ENCODE measurements around the gene HS3ST5. TPM values are rescaled to one million over a fixed set of nuclear protein-coding genes. Genes with fewer than 3 reads are reported as not detected.

HS3ST5 gene
- total RNA-seq, 6 experiments from 2014 or later, result not detected

DNA sequence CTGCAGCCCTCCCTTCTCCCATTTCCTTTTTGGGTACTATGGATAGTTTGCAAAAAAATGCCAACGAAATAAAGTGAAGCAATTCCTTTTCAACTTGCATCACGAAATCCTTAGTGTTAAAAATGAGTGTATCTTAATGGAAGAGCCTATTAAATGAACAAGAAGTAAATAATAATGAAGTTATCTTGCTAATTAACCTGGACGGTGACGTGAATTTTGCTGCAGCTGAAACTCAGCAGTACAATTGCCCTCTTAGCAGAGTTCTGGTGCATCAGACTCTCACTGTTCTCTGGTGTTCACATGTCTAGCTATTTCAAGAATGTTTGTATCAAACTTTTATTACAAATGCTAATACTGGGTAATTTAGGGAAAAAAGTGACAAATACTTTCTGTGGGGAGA is 252.2 kb downstream of the HS3ST5 start:
- TF ChIP-seq POLR2A (IDR thresholded peaks at IDR 0.05), result no peak
- TF ChIP-seq, protein P1, sequence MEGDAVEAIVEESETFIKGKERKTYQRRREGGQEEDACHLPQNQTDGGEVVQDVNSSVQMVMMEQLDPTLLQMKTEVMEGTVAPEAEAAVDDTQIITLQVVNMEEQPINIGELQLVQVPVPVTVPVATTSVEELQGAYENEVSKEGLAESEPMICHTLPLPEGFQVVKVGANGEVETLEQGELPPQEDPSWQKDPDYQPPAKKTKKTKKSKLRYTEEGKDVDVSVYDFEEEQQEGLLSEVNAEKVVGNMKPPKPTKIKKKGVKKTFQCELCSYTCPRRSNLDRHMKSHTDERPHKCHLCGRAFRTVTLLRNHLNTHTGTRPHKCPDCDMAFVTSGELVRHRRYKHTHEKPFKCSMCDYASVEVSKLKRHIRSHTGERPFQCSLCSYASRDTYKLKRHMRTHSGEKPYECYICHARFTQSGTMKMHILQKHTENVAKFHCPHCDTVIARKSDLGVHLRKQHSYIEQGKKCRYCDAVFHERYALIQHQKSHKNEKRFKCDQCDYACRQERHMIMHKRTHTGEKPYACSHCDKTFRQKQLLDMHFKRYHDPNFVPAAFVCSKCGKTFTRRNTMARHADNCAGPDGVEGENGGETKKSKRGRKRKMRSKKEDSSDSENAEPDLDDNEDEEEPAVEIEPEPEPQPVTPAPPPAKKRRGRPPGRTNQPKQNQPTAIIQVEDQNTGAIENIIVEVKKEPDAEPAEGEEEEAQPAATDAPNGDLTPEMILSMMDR (IDR thresholded peaks at IDR 0.05), result no peak
- intact Hi-C loops (cut with DNase I), result no loop called here
- no peak overlapping the region for H3K4me3 ChIP-seq
- ATAC-seq, result no peak
- DNase-seq, result no peak
- H3K9me3 ChIP-seq, result no peaks in the 10 kb centered on the region
- no peaks in the 10 kb centered on the region for H3K36me3 ChIP-seq
- WGBS (ENCODE audit: insufficient coverage, low coverage, low lambda C conversion rate, missing lambda C conversion rate), result 31% methylated on average over 4 of the region's 4 CpGs
- no peaks in the 10 kb centered on the region for H3K27me3 ChIP-seq
- no peak overlapping the region for H3K27ac ChIP-seq
- no peaks in the 10 kb centered on the region for H3K4me1 ChIP-seq

- intact Hi-C loops (cut with DNase I), result loop anchor here in 1 of 2 donors (5.0 kb wide), 1 partner anchor 220 kb away; no protein-coding TSS in a partner anchor
- no peaks in the 10 kb centered on the region for H3K9me3 ChIP-seq
- H3K27ac ChIP-seq, result no peak overlapping the region
- no peak overlapping the region for H3K4me3 ChIP-seq
- WGBS (ENCODE audit: insufficient coverage, low coverage, low lambda C conversion rate, missing lambda C conversion rate), result 64% methylated on average over 2 of the region's 2 CpGs
- DNase-seq (no peak), ATAC-seq (no peak)
- no peak for TF ChIP-seq POLR2A (IDR thresholded peaks at IDR 0.05)
- TF ChIP-seq, protein P1 (IDR thresholded peaks at IDR 0.05), result no peak
- H3K4me1 ChIP-seq, result no peaks in the 10 kb centered on the region
- H3K27me3 ChIP-seq, result no peaks in the 10 kb centered on the region
- no peaks in the 10 kb centered on the region for H3K36me3 ChIP-seq
Measured at GRCh38 chr6:114087496-114087895, 255.3 kb downstream of the HS3ST5 start.

- TF ChIP-seq, protein P1 (IDR thresholded peaks at IDR 0.05), result no peak
- no peak for TF ChIP-seq POLR2A (IDR thresholded peaks at IDR 0.05)
- H3K9me3 ChIP-seq, result no peaks in the 10 kb centered on the region
- intact Hi-C loops (cut with DNase I), result loop anchor here in 1 of 2 donors (5.0 kb wide), 1 partner anchor 222 kb away; no protein-coding TSS in a partner anchor
- WGBS (ENCODE audit: insufficient coverage, low coverage, low lambda C conversion rate, missing lambda C conversion rate), result 59% methylated on average over 2 of the region's 2 CpGs
- no peak overlapping the region for H3K4me3 ChIP-seq
- H3K27ac ChIP-seq, result no peak overlapping the region
- no peaks in the 10 kb centered on the region for H3K4me1 ChIP-seq
- no peaks in the 10 kb centered on the region for H3K36me3 ChIP-seq
- DNase-seq (no peak), ATAC-seq (no peak)
- H3K27me3 ChIP-seq, result no peaks in the 10 kb centered on the region
Measured at GRCh38 chr6:114085211-114085610, 257.6 kb downstream of the HS3ST5 start.

DNA sequence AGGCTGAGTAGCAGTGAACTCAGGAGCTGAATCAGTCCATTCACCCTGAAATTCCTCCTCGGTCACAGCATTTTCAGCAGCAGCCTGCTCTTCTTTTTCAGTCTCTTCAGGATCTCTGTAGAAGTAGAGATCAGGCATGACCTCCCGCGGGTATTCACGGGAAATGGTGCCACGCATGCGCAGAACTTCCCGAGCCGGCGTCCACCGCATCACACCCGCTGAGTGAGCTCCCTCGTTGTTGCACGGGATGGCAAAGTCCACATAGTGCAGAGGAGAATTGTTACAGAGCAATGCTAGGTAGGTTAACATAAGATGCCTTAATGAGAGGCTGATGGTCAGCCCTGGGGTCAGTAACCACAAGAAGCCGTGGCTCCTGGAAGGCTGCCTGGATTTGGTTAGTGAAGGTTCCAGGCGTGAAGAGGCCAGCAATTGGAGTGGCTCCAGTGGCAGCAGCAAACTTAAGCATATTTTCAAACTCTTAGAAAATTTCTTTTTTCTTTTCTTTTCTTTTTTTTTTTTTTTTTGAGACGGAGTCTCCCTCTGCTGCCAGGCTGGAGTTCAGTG is 258.4 kb downstream of the HS3ST5 start:
- intact Hi-C loops (cut with DNase I), result no loop called here
- DNase-seq (no peak), ATAC-seq (no peak)
- Histone ChIP-seq H3K4me3 (no peak overlapping the region), H3K27me3 (no peaks in the 10 kb centered on the region), H3K36me3 (no peaks in the 10 kb centered on the region), H3K27ac (no peak overlapping the region), H3K4me1 (no peaks in the 10 kb centered on the region), H3K9me3 (no peaks in the 10 kb centered on the region)
- 66% methylated on average over 10 of the region's 16 CpGs for WGBS (ENCODE audit: insufficient coverage, low coverage, low lambda C conversion rate, missing lambda C conversion rate)
- TF ChIP-seq, protein P1 (IDR thresholded peaks at IDR 0.05), result no peak
- TF ChIP-seq POLR2A (IDR thresholded peaks at IDR 0.05), result no peak
